Activated CD4-positive, alpha-beta T cell treated with anti-CD3 and anti-CD28 coated beads, Interleukin-2, amount 50 U/mL, for 24 hours (primary cell): ENCODE results near the gene RRP12.
"Not testable (repeated sequence)": the region's sequence is repeated elsewhere in the genome, so short reads cannot be mapped to it uniquely, and the experiment has no call there.

Experiments used
- DNase-seq, 2 donors: peaks; one replicate each; pipeline ENCODE4 v3.0.0-alpha.2; 2020; ENCODE audit warnings: low read depth in 1 of 2, low spot score in 1 of 2

The RRP12 gene

GRCh38 chr10:97367126-97367649 lies 34.0 kb downstream of the RRP12 start:
- no peak for DNase-seq

GRCh38 chr10:97366572-97366971 lies 34.6 kb downstream of the RRP12 start:
- no peak for DNase-seq

DNA sequence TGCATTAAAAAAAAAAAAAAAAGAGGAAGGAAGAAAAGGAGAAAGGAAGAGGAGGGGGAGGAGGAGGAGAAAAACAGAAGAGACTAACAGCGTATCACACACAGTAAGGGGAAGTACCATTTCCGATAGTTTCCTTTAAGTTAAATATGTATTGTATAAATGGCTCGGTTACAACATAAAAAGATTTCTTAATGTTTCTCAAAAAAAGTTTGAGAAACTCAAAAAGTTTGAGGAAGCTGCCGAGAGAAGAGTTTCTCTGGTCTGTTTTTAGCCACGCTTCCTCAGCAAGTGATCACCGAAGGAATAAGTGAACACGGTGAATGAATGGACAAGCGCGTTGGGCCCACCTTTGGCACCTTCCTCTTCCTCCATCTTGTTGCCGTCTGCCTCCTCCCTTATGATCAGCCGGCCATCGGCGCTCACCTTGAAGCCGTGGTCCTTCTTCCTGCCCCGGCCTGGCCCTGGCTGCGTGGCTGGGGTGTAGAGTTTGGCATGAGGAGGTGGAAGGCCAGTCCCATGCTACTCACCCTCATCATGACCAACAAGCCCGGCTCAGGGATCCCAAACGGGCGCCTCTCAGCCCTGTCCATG lies 35.3 kb downstream of the RRP12 start:
- no peak for DNase-seq

DNA sequence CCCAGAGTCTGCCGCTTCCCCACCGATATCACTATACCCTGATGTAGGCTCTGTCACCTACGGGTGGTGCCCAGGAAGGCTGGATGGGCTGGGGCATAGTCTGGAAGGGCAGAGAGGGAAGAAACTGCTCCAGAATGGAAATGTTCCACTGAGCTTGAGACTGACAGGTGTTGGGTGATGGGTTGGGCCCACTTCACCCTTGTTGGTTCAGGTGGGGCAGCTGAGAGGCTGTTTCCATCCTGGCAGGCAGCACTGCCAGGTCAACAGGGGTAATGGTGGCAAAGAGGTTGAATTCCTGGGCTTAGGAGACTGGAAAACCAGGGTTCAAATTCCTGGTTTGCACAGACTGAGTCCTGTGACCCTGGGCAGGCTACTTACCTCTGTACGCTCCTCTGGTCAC lies 38.1 kb downstream of the RRP12 start:
- DNase-seq, result no peak

GRCh38 chr10:97362310-97363033 lies 38.7 kb downstream of the RRP12 start:
- DNase-seq, result no peak

- no peak for DNase-seq
These were observed 39.6 kb downstream of the RRP12 start for GRCh38 chr10:97361537-97361901.

GRCh38 chr10:97360705-97361536 lies 40.2 kb downstream of the RRP12 start:
- no peak for DNase-seq

DNA sequence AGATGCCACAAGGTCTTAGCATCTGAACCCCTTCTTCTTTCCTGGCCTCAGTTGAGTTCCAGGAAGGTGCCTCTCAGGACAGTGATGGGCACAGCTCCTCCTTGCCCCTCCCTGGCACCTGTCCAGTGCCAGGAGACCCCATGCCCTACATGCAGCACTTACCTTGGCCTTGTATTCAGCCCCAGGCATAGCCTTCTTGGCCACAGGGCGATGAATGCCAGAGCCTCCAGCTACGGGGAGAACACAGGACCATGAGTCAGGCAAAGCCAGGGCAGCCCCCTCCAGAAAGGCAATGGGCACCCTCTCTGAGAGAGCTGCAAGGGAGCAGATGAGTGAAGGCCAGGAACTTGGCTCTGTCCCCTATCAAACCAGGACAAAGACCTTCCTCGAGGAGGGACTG lies 42.4 kb downstream of the RRP12 start:
- DNase-seq, result no peak

DNA sequence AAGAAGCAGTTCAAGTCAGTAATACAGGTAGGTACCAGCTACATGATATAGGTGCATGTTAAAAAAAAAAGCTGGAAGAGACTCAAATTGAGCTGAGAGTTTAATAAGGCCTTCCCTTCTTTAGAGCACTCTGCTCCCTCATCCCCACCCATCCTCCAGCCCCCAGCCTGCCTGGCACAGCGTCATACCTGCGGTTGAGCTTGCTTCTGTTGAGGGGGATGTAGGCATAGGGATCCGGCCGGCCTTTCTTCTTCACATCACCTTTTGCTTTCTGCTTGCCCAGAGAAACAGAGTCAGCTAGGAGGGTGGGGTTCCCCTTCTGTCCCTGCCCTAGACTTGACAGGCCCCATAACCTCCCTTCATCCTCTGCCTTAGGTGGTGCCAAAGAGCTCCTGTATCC lies 42.8 kb downstream of the RRP12 start:
- DNase-seq, result no peak

DNA sequence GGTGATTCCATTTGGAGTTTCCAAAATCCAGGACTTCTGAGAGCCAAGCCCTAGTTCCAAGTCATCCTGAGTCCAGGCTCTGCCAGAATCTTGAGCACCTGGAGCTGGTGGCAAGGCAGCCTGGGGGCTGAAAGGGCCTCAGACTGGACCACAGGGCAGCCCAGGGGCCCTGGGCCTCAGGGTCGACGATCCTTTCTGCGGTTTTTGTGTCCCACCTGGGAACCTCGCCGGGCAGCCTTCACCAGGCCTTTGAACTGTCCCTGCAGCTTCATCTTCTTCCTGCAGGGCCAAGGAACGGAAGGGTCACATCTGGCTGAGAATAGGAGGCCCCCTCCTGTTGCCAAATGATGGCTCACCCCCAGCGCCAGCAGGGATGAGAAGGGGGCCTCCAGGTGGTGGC lies 44.2 kb downstream of the RRP12 start:
- DNase-seq, result no peak

DNA sequence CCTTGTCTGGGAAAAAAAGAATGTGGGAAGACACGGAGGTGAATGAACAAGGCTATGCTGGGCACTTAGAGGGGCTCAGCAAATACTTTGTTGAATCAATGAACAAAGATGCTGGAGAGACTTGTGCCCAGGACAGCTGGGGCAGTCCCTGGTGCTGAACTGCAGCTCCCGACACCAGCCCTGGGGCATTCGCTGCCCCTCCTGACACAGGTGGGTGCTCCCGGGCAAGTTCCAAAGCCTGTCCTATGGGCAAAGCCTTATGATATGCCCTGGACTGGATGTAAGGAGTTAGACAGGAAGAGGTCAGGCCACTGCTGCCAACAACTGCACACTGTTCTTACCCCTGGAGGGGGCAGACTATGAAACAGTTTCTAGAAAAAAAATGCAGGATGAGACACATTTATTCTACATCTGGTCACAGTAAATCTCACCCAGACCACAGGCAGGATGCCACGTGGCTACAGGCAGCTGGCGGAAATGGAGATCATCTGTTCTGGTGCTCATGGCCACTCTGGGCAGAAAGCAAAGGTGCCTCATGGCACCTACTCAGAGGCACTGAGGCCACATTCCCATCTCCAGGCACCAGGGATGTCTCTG lies 44.7 kb downstream of the RRP12 start:
- no peak for DNase-seq

DNA sequence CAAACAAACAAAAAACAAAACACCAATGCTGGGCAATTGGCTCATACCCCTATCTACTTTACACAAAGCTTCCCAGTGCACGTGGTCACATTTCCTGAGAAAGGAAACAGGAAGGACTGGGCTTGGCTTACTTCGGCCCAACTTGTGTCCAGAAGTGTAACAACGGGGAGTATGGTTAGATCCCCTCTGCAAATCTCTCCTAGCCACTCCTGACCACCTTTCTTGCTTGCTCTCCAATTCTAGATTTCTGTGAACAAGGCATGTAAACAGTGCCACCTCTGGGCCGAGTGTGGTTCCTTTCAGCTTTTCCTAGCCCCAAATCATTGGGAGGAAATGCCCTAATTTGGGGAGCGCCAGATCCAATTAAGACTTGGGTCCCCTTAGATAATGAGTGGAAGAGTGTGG lies 45.6 kb downstream of the RRP12 start:
- DNase-seq, result no peak

- no peak for DNase-seq
These were observed 47.2 kb downstream of the RRP12 start for GRCh38 chr10:97353945-97354344.

DNA sequence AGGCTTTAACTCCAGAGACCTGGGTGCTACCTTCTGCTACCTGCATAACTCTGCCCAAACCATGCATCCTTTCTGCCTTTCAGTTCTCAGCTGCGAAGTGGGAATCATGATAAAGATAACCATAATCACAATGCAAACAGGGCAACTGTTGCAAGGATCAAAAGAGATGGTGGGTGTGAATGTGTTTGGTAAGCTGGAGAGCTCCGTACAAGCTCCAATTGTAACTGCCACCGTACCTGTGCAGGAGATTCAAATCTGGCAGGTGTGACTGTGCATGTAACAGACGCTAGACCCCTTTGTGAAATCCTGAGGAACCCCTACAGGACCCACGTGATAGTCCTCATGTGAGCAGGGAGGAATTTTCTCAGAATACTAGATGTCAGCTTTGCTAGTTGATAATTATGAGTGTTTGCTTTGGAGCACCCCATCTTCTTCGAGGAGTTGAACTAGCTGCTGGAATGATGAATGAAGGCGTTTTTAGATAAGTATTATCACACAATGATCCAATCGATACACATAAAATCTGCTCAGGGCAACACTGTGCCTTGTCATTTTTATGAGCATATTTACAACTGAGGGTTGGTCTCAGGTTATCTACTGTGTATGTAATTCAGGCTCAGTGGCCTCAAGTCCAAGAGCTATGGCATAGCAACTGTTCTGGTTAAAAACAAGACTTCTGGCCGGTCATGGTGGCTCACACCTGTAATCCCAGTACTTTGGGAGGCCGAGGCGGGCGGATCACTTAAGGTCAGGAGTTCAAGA lies 51.2 kb downstream of the RRP12 start:
- no peak for DNase-seq

GRCh38 chr10:97347317-97347716 lies 53.8 kb downstream of the RRP12 start:
- DNase-seq, result no peak

DNA sequence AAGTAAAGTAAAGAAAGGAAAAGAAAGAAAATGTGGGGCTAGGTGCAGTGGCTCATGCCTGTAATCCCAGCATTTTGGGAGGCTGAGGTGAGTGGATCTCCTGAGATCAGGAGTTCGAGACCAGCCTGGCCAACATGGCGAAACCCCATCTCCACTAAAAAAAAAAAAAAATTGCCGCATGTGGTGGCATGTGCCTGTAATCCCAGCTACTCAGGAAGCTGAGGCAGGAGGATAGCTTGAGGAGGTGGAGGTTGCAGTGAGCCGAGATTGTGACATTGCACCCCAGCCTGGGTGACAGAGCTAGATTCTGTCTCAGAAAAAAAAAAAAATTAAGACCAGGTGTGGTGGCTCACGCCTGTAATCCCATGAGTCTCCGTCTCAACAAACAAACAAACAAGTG lies 57.5 kb downstream of the RRP12 start:
- not testable (repeated sequence) for DNase-seq

- DNase-seq, result no peak
These were observed 59.7 kb downstream of the RRP12 start for GRCh38 chr10:97341416-97341815.

DNA sequence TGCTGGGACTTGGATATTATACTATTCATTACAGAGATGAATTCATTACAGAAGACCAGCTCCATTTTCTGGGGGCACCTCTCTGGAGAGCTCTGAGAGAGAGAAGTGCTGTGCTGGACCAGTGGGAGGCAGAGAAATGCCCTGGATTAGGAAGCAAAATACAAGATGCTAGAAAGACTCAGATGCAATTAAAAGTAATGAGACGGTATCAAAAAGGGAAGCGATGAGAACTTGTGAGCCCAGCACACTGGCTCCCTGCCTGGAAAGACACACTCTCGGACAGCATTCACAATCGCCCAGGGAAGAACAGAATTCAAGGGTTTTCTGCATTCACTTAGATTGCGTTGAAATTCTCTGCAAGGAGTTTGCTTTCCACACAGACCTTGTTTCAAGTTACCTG lies 63.1 kb downstream of the RRP12 start:
- no peak for DNase-seq

GRCh38 chr10:97336942-97337831 lies 64.0 kb downstream of the RRP12 start:
- DNase-seq, result no peak

GRCh38 chr10:97336446-97336845 lies 64.7 kb downstream of the RRP12 start:
- DNase-seq, result no peak
